Measurements from ENCODE around the gene SLC30A3. TPM values are rescaled to one million over a fixed set of nuclear protein-coding genes. Genes with fewer than 3 reads are reported as not detected.

The SLC30A3 gene
- total RNA-seq, 2 experiments from 2014 or later, result 0.53 to 0.86 TPM

DNA sequence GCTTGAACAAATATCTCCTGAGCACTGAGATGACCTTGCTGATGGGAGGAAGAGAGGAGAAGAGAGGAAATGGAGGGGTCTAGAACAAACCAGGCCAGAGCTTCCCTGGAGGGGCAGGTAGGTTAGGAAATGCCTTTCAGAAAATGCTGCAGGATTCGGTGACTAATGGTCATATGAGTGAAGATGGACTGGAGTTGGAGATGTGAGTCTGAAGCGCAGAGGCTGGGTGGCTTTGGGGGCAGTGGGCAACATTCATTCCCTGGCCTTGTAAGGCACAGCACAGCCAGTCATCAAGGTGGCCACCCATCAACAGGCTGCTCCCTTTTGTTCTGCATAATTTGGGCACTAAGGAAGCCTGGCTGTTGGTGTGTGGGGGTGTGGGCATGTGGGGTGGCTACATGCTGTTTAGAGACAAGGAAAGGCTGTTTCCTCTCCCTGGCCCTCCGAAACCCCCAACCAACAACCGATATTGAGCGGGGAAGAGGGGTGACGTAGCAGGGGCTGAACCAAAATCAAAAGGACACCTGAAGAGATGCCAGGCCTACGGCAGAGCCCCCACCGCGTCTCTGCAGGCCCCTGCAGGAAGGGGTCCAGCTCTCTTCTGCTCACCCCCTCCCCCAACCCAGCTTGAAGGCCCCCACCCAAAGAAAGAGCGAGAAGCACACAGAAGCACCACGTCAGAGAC is 1.5 kb downstream of the SLC30A3 start:
- Mint-ChIP-seq H3K9me3 (ENCODE audit: low read depth) (no peaks in the 10 kb centered on the region), H3K27me3 (peaks cover 53% of the 10 kb centered on the region), H3K4me1 (peaks cover 23% of the 10 kb centered on the region), H3K27ac (no peak overlapping the region), H3K36me3 (ENCODE audit: low read depth) (no peaks in the 10 kb centered on the region), H3K4me3 (peak overlapping the region; percentile 13)
- CTCF ChIA-PET, result interaction anchor here (2.7 to 6.3 kb wide), 2 partner anchors 19 to 42 kb away, joined by 16 to 82 read pairs; partner anchors contain the start of gene TRIM54
- POLR2A ChIA-PET, result interaction anchor here (0.7 kb wide), 1 partner anchor 103 kb away, joined by 3 read pairs; no protein-coding TSS in a partner anchor
- intact Hi-C loops (cut with DNase I, micrococcal nuclease), result loop anchor here (5.0 kb wide), 2 partner anchors 46 to 414 kb away; partner anchors contain the start of genes DPYSL5 (in 1 of the 2) and UCN (in 1 of the 2)
- ATAC-seq (no peak), DNase-seq (no peak)

DNA sequence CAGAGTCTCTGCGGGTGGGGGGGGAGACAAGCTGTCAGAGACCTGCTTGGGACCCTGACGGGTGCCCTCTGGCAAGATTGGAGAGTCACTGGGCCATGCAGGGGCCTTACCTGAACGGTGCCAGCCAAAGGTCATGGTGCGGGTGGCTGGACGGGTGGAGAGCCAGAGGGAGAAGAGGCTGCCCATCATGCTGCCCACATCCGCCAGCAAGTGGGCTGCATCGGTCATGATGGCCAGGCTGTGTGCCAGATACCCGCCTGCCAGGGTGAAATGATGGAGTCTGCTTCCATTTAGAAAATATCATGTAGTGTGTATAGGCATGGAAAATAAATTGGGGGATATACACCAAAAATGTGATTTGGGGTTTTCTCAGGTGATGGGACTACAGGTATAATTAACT is 4.8 kb downstream of the SLC30A3 start:
- intact Hi-C loops (cut with DNase I, micrococcal nuclease), result no loop called here
- no peaks in the 10 kb centered on the region for H3K9me3 Mint-ChIP-seq (ENCODE audit: low read depth)
- no peaks in the 10 kb centered on the region for H3K36me3 Mint-ChIP-seq (ENCODE audit: low read depth)
- ChIA-PET POLR2A (no interaction called here), CTCF (no interaction called here)
- DNase-seq (no peak), ATAC-seq (no peak)
- no peak overlapping the region for H3K27ac Mint-ChIP-seq
- H3K27me3 Mint-ChIP-seq, result peaks cover 44% of the 10 kb centered on the region
- no peak overlapping the region for H3K4me3 Mint-ChIP-seq
- peaks cover 4% of the 10 kb centered on the region for H3K4me1 Mint-ChIP-seq

DNA sequence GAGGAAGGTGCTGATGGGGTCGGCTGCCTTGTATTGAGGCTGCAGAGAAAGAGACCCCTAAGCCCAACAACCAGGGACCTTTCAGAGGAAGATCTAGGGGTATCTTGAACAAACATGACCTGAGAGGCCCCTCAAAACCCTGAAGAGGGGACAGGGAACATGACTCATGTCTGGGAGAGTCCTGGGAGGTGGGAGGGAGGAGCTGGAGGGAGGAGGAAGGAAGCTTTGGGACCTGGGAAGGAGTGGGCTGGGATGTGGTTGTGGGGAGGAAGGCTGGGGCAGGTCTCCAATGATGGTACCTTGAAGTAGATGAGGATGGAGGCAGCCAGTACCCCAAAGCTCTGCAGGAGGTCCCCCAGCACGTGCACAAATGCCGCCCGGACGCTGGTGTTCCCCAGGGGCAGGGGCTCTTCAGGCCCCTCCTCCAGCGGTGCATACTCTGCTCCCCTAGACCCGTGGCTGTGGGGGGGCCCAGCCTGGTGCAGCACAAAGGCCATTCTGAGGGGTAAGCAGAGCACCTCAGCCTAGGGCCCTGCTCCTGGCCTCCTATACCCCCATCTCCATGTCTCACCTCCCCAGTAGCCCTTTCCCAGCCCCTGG is 5.9 kb downstream of the SLC30A3 start:
- H3K4me1 Mint-ChIP-seq, result peaks cover 4% of the 10 kb centered on the region
- CTCF ChIA-PET, result interaction anchor here (0.5 to 1.2 kb wide), 3 partner anchors 14 to 47 kb away, joined by 4 to 5 read pairs (median 4); no protein-coding TSS in a partner anchor

GRCh38 chr2:27255660-27256059 is 7.2 kb downstream of the SLC30A3 start:
- intact Hi-C loops (cut with DNase I, micrococcal nuclease), result no loop called here
- ChIA-PET POLR2A (no interaction called here), CTCF (interaction anchor here (0.9 to 1.5 kb wide), 3 partner anchors 18 to 48 kb away, joined by 3 read pairs; no protein-coding TSS in a partner anchor)
- peaks cover 30% of the 10 kb centered on the region for H3K27me3 Mint-ChIP-seq
- H3K4me3 Mint-ChIP-seq, result no peak overlapping the region
- ATAC-seq (no peak), DNase-seq (no peak)
- no peak overlapping the region for H3K27ac Mint-ChIP-seq
- H3K36me3 Mint-ChIP-seq (ENCODE audit: low read depth), result no peaks in the 10 kb centered on the region
- H3K4me1 Mint-ChIP-seq, result no peaks in the 10 kb centered on the region
- H3K9me3 Mint-ChIP-seq (ENCODE audit: low read depth), result no peaks in the 10 kb centered on the region

More for the DNA sequence above, 5.9 kb downstream of the SLC30A3 start:
- POLR2A ChIA-PET, result no interaction called here
- H3K27ac Mint-ChIP-seq, result no peak overlapping the region
- no peak for ATAC-seq
- no peak overlapping the region for H3K4me3 Mint-ChIP-seq
- H3K36me3 Mint-ChIP-seq (ENCODE audit: low read depth), result no peaks in the 10 kb centered on the region
- DNase-seq, result no peak
- intact Hi-C loops (cut with DNase I, micrococcal nuclease), result no loop called here
- no peaks in the 10 kb centered on the region for H3K9me3 Mint-ChIP-seq (ENCODE audit: low read depth)
- H3K27me3 Mint-ChIP-seq, result peaks cover 42% of the 10 kb centered on the region

DNA sequence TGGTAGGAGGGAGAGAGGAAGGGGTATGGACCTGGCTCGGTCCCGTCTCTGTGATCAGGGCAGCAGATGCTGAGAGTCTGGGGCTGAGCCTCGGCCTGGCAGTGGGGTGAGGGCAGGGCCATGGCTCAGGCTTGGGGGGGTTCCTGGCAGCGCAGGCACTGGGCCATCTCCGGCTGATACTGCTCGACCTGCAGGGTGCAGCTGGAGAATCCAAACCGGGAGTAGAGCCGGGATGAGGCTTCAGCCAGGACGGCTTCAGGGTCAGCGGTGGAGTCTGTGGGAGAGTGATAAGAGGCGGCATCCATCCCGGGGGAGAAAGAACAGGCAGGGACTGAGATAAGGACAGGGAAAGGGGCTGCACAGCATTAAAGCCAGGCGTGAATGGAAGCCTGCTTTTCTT is 7.7 kb downstream of the SLC30A3 start:
- ChIA-PET POLR2A (no interaction called here), CTCF (interaction anchor here (0.9 to 1.5 kb wide), 3 partner anchors 19 to 48 kb away, joined by 3 read pairs; no protein-coding TSS in a partner anchor)
- H3K27ac Mint-ChIP-seq, result no peak overlapping the region
- no peak for ATAC-seq
- peaks cover 2% of the 10 kb centered on the region for H3K4me1 Mint-ChIP-seq
- H3K9me3 Mint-ChIP-seq (ENCODE audit: low read depth), result no peaks in the 10 kb centered on the region
- H3K36me3 Mint-ChIP-seq (ENCODE audit: low read depth), result no peaks in the 10 kb centered on the region
- peaks cover 27% of the 10 kb centered on the region for H3K27me3 Mint-ChIP-seq
- intact Hi-C loops (cut with DNase I, micrococcal nuclease), result no loop called here
- DNase-seq, result no peak
- H3K4me3 Mint-ChIP-seq, result no peak overlapping the region

GRCh38 chr2:27251766-27252165 is 11.1 kb downstream of the SLC30A3 start:
- intact Hi-C loops (cut with DNase I, micrococcal nuclease), result loop anchor here in 1 of 2 experiments (5.0 kb wide), 1 partner anchor 51 kb away; no protein-coding TSS in a partner anchor
- Mint-ChIP-seq H3K27ac (no peak overlapping the region), H3K9me3 (ENCODE audit: low read depth) (no peaks in the 10 kb centered on the region), H3K27me3 (peaks cover 13% of the 10 kb centered on the region), H3K4me3 (no peak overlapping the region), H3K4me1 (peaks cover 2% of the 10 kb centered on the region), H3K36me3 (ENCODE audit: low read depth) (no peaks in the 10 kb centered on the region)
- no peak for ATAC-seq
- ChIA-PET POLR2A (interaction anchor here (1.0 kb wide), 1 partner anchor 52 kb away, joined by 6 read pairs; no protein-coding TSS in a partner anchor), CTCF (interaction anchor here (1.3 to 3.9 kb wide), 3 partner anchors 29 to 51 kb away, joined by 3 to 37 read pairs (median 14); partner anchors contain the start of gene TRIM54)
- no peak for DNase-seq

GRCh38 chr2:27250652-27251379 is 12.0 kb downstream of the SLC30A3 start:
- ChIA-PET CTCF (interaction anchor here (0.6 to 3.9 kb wide), 7 partner anchors 16 to 113 kb away, joined by 3 to 37 read pairs (median 6); partner anchors contain the start of gene TRIM54), POLR2A (interaction anchor here (1.0 kb wide), 1 partner anchor 53 kb away, joined by 6 read pairs; no protein-coding TSS in a partner anchor)
- Mint-ChIP-seq H3K4me1 (peaks cover 2% of the 10 kb centered on the region), H3K9me3 (ENCODE audit: low read depth) (no peaks in the 10 kb centered on the region), H3K36me3 (ENCODE audit: low read depth) (no peaks in the 10 kb centered on the region), H3K4me3 (no peak overlapping the region), H3K27ac (no peak overlapping the region), H3K27me3 (peaks cover 10% of the 10 kb centered on the region)
- ATAC-seq, result no peak
- DNase-seq, result no peak
- intact Hi-C loops (cut with DNase I, micrococcal nuclease), result loop anchor here (1.0 to 5.0 kb wide), 3 partner anchors 29 to 52 kb away; no protein-coding TSS in a partner anchor

GRCh38 chr2:27249891-27250651 is 12.8 kb downstream of the SLC30A3 start:
- DNase-seq, result peak; percentile 83
- peaks cover 4% of the 10 kb centered on the region for H3K27me3 Mint-ChIP-seq
- intact Hi-C loops (cut with DNase I, micrococcal nuclease), result loop anchor here (1.0 to 5.0 kb wide), 3 partner anchors 30 to 53 kb away; no protein-coding TSS in a partner anchor
- CTCF ChIA-PET, result interaction anchor here (0.7 to 3.9 kb wide), 13 partner anchors 10 to 288 kb away, joined by 3 to 37 read pairs (median 4); partner anchors contain the start of gene TRIM54
- POLR2A ChIA-PET, result no interaction called here
- no peaks in the 10 kb centered on the region for H3K9me3 Mint-ChIP-seq (ENCODE audit: low read depth)
- ATAC-seq, result peak; percentile 93
- no peaks in the 10 kb centered on the region for H3K36me3 Mint-ChIP-seq (ENCODE audit: low read depth)
- H3K4me3 Mint-ChIP-seq, result no peak overlapping the region
- H3K27ac Mint-ChIP-seq, result no peak overlapping the region
- H3K4me1 Mint-ChIP-seq, result peaks cover 2% of the 10 kb centered on the region

GRCh38 chr2:27249159-27249890 is 13.5 kb downstream of the SLC30A3 start:
- Mint-ChIP-seq H3K27me3 (peaks cover 2% of the 10 kb centered on the region), H3K4me1 (peaks cover 2% of the 10 kb centered on the region), H3K27ac (no peak overlapping the region), H3K4me3 (no peak overlapping the region), H3K9me3 (ENCODE audit: low read depth) (no peaks in the 10 kb centered on the region), H3K36me3 (ENCODE audit: low read depth) (peaks cover 2% of the 10 kb centered on the region)
- intact Hi-C loops (cut with DNase I, micrococcal nuclease), result no loop called here
- CTCF ChIA-PET, result interaction anchor here (0.5 to 3.2 kb wide), 13 partner anchors 9 to 596 kb away, joined by 3 to 32 read pairs (median 4); partner anchors contain the start of gene TRIM54
- POLR2A ChIA-PET, result interaction anchor here (1.0 kb wide), 1 partner anchor 30 kb away, joined by 5 read pairs; no protein-coding TSS in a partner anchor
- no peak for ATAC-seq
- no peak for DNase-seq

- DNase-seq (no peak), ATAC-seq (no peak)
- POLR2A ChIA-PET, result interaction anchor here (1.0 kb wide), 1 partner anchor 32 kb away, joined by 5 read pairs; no protein-coding TSS in a partner anchor
- CTCF ChIA-PET, result interaction anchor here (0.7 to 3.2 kb wide), 5 partner anchors 31 to 376 kb away, joined by 3 to 32 read pairs (median 12); partner anchors contain the start of gene TRIM54
- Mint-ChIP-seq H3K4me1 (peaks cover 2% of the 10 kb centered on the region), H3K4me3 (no peak overlapping the region), H3K9me3 (ENCODE audit: low read depth) (no peaks in the 10 kb centered on the region), H3K36me3 (ENCODE audit: low read depth) (peaks cover 9% of the 10 kb centered on the region), H3K27me3 (peaks cover 2% of the 10 kb centered on the region), H3K27ac (no peak overlapping the region)
- intact Hi-C loops (cut with DNase I, micrococcal nuclease), result no loop called here
These were observed 15.0 kb downstream of the SLC30A3 start for GRCh38 chr2:27247893-27248292.

Data from activated CD4-positive, alpha-beta T cell treated with anti-CD3 and anti-CD28 coated beads for 36 hours (primary cell).